ENCODE measurements around the gene OXLD1. TPM values are rescaled to one million over a fixed set of nuclear protein-coding genes. Genes with fewer than 3 reads are reported as not detected.

The OXLD1 gene
- total and polyA plus RNA-seq, 2 experiments from 2014 or later = 48.5 to 49.3 TPM

GRCh38 chr17:81683584-81684441 is 17.4 kb upstream of the OXLD1 start, which contains the start of the genes ARL16 and HGS:
TSS of gene ARL16 (minus strand) at chr17:81683797. CDS start at chr17:81683753, 44 bp downstream.
TSS of gene HGS (plus strand) at chr17:81684011. CDS start at chr17:81684067, 56 bp downstream.
- peaks cover 23% of the 10 kb centered on the region for H3K36me3 ChIP-seq (ENCODE audit: low read depth)
- 0 to 1% methylated on average over 90 to 112 of the region's 112 CpGs for WGBS, 2 experiments (ENCODE audit: low coverage in 1 of 2, low lambda C conversion rate in 2 of 2, missing lambda C conversion rate in 2 of 2)
- H3K27me3 ChIP-seq (replicated peaks; ENCODE audit: insufficient read depth) = no peaks in the 10 kb centered on the region
- no peaks in the 10 kb centered on the region for H3K9me3 ChIP-seq (ENCODE audit: low read depth)
- H3K4me3 ChIP-seq = peak within 1 kb of the TSS; percentile 86
- H3K9ac ChIP-seq = peak within 1 kb of the TSS; percentile 93
- H3K9me2 ChIP-seq (ENCODE audit: insufficient read depth) = no peaks in the 10 kb centered on the region
- in situ Hi-C loops (cut with MboI) = no loop called here
- peak within 1 kb of the TSS; percentile 88 for H3K4me2 ChIP-seq (ENCODE audit: unreplicated experiment)
- DNase-seq = peak; percentile 100
- peaks cover 92% of the 10 kb centered on the region for H3K79me2 ChIP-seq (ENCODE audit: insufficient read depth)
- peak within 1 kb of the TSS; percentile 68 for H2AFZ ChIP-seq
- TF ChIP-seq EZH2 (IDR thresholded peaks at IDR 0.05; ENCODE audit: insufficient read depth, poor library complexity, severe bottlenecking) = no peak
- TF ChIP-seq EZH2phosphoT487 (IDR thresholded peaks at IDR 0.05; ENCODE audit: insufficient read depth, low read depth) = no peak
- H4K20me1 ChIP-seq (ENCODE audit: insufficient read depth) = peaks cover 6% of the 10 kb centered on the region; the same call in 1 of the 2 replicates
- peaks cover 7% of the 10 kb centered on the region for H3F3A ChIP-seq (ENCODE audit: insufficient read depth)
- peaks cover 23% of the 10 kb centered on the region for H3K4me1 ChIP-seq (ENCODE audit: insufficient read depth)
- H3K27ac ChIP-seq = peak within 1 kb of the TSS; percentile 96

- peaks cover 19% of the 10 kb centered on the region for H3K36me3 ChIP-seq (ENCODE audit: low read depth)
- peaks cover 6% of the 10 kb centered on the region; the same call in 1 of the 2 replicates for H4K20me1 ChIP-seq (ENCODE audit: insufficient read depth)
- DNase-seq = peak; percentile 55
Observed at GRCh38 chr17:81683208-81683583, 16.8 kb upstream of the OXLD1 start.

GRCh38 chr17:81682565-81683207 is 16.3 kb upstream of the OXLD1 start:
- peak; percentile 51 for DNase-seq
- in situ Hi-C loops (cut with MboI) = no loop called here
- H3K9ac ChIP-seq = peak overlapping the region; percentile 93
- H3K27ac ChIP-seq = peak overlapping the region; percentile 73
- H3K4me2 ChIP-seq (ENCODE audit: unreplicated experiment) = peak overlapping the region; percentile 88
- peaks cover 7% of the 10 kb centered on the region for H3F3A ChIP-seq (ENCODE audit: insufficient read depth)
- H3K36me3 ChIP-seq (ENCODE audit: low read depth) = peaks cover 19% of the 10 kb centered on the region
- TF ChIP-seq EZH2 (IDR thresholded peaks at IDR 0.05; ENCODE audit: insufficient read depth, poor library complexity, severe bottlenecking) (no peak), EZH2phosphoT487 (IDR thresholded peaks at IDR 0.05; ENCODE audit: insufficient read depth, low read depth) (no peak)
- H3K4me1 ChIP-seq (ENCODE audit: insufficient read depth) = peaks cover 23% of the 10 kb centered on the region
- 20 to 21% methylated on average over 19 of the region's 19 CpGs for WGBS, 2 experiments (ENCODE audit: low coverage in 1 of 2, low lambda C conversion rate in 2 of 2, missing lambda C conversion rate in 2 of 2)
- no peaks in the 10 kb centered on the region for H3K9me3 ChIP-seq (ENCODE audit: low read depth)
- H3K4me3 ChIP-seq = peak overlapping the region; percentile 86
- no peaks in the 10 kb centered on the region for H3K27me3 ChIP-seq (replicated peaks; ENCODE audit: insufficient read depth)
- no peaks in the 10 kb centered on the region for H3K9me2 ChIP-seq (ENCODE audit: insufficient read depth)
- peaks cover 91% of the 10 kb centered on the region for H3K79me2 ChIP-seq (ENCODE audit: insufficient read depth)
- peaks cover 6% of the 10 kb centered on the region; the same call in 1 of the 2 replicates for H4K20me1 ChIP-seq (ENCODE audit: insufficient read depth)
- peak overlapping the region; percentile 68 for H2AFZ ChIP-seq

More at GRCh38 chr17:81683208-81683583, 16.8 kb upstream of the OXLD1 start:
- Histone ChIP-seq H3K4me1 (ENCODE audit: insufficient read depth) (peaks cover 23% of the 10 kb centered on the region), H3K9ac (peak overlapping the region; percentile 93), H3K27ac (peak overlapping the region; percentile 73), H3K27me3 (replicated peaks; ENCODE audit: insufficient read depth) (no peaks in the 10 kb centered on the region), H3K9me2 (ENCODE audit: insufficient read depth) (no peaks in the 10 kb centered on the region), H3F3A (ENCODE audit: insufficient read depth) (peaks cover 7% of the 10 kb centered on the region), H2AFZ (peak overlapping the region; percentile 68), H3K79me2 (ENCODE audit: insufficient read depth) (peaks cover 91% of the 10 kb centered on the region), H3K4me2 (ENCODE audit: unreplicated experiment) (peak overlapping the region; percentile 88), H3K4me3 (peak overlapping the region; percentile 86), H3K9me3 (ENCODE audit: low read depth) (no peaks in the 10 kb centered on the region)
- in situ Hi-C loops (cut with MboI) = no loop called here
- TF ChIP-seq EZH2phosphoT487 (IDR thresholded peaks at IDR 0.05; ENCODE audit: insufficient read depth, low read depth) (no peak), EZH2 (IDR thresholded peaks at IDR 0.05; ENCODE audit: insufficient read depth, poor library complexity, severe bottlenecking) (no peak)
- 2% methylated on average over 26 to 28 of the region's 37 CpGs for WGBS, 2 experiments (ENCODE audit: low coverage in 1 of 2, low lambda C conversion rate in 2 of 2, missing lambda C conversion rate in 2 of 2)

- H3K9me3 ChIP-seq (ENCODE audit: low read depth) = no peaks in the 10 kb centered on the region
- peaks cover 6% of the 10 kb centered on the region; the same call in 1 of the 2 replicates for H4K20me1 ChIP-seq (ENCODE audit: insufficient read depth)
- DNase-seq = peak; percentile 12
- no peaks in the 10 kb centered on the region for H3K27me3 ChIP-seq (replicated peaks; ENCODE audit: insufficient read depth)
- no peaks in the 10 kb centered on the region for H3K9me2 ChIP-seq (ENCODE audit: insufficient read depth)
- in situ Hi-C loops (cut with MboI) = no loop called here
- peaks cover 7% of the 10 kb centered on the region for H3F3A ChIP-seq (ENCODE audit: insufficient read depth)
- H3K36me3 ChIP-seq (ENCODE audit: low read depth) = peaks cover 13% of the 10 kb centered on the region
- H3K4me1 ChIP-seq (ENCODE audit: insufficient read depth) = peaks cover 23% of the 10 kb centered on the region
- no peak overlapping the region for H2AFZ ChIP-seq
- H3K4me3 ChIP-seq = no peak overlapping the region
- no peak overlapping the region for H3K4me2 ChIP-seq (ENCODE audit: unreplicated experiment)
- no peak overlapping the region for H3K27ac ChIP-seq
- WGBS, 2 experiments (ENCODE audit: low coverage in 1 of 2, low lambda C conversion rate in 2 of 2, missing lambda C conversion rate in 2 of 2) = 65 to 68% methylated on average over 17 of the region's 17 CpGs
- peaks cover 90% of the 10 kb centered on the region for H3K79me2 ChIP-seq (ENCODE audit: insufficient read depth)
- TF ChIP-seq EZH2phosphoT487 (IDR thresholded peaks at IDR 0.05; ENCODE audit: insufficient read depth, low read depth) = no peak
- TF ChIP-seq EZH2 (IDR thresholded peaks at IDR 0.05; ENCODE audit: insufficient read depth, poor library complexity, severe bottlenecking) = no peak
- no peak overlapping the region for H3K9ac ChIP-seq
Observed at GRCh38 chr17:81681672-81682071, 15.3 kb upstream of the OXLD1 start.
